Right lung (tissue), 5 donors: ENCODE data around the gene ATRIP. TPM values are rescaled to one million over a fixed set of nuclear protein-coding genes. Genes with fewer than 3 reads are reported as not detected.

Experiments
- DNase-seq, 2 donors: peaks; one replicate each; pipeline ENCODE4 v3.0.0-alpha.2; 2013
- polyA plus RNA-seq, 5 donors: library from polyadenylated mRNA; unstranded; fragments of 120-200 nt; gene quantifications; one replicate each; pipeline versions ENCODE4 v1.2.1 to v1.2.3, GENCODE V29; 2013; ENCODE audit warnings: inconsistent platforms in 1 of 5, low replicate concordance in 1 of 5; ENCODE audit not compliant: insufficient read length in 5 of 5, insufficient read depth in 1 of 5

Gene ATRIP
- polyA plus RNA-seq, 5 donors = 10.7 to 14.0 (median 12.8) TPM

DNA sequence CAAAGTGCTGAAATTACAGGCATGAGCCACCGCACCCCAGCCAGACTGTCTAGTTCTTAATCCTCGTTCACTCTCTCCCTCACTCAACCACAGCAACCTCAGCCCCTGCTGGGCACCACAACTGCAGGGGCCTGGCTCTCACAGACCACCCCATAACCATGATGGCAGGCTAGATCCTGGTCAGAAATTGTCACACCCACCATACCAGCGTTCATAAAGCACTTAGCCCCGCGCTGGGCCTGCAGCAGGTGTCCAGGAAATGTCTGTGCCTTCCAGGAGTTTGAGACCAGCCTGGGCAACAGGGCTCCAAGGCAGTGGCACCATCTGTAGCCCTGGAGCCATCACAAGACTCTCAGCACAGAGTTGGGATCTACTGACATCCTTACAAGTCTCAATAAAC is 55.6 kb downstream of the ATRIP start:
- DNase-seq = no peak

DNA sequence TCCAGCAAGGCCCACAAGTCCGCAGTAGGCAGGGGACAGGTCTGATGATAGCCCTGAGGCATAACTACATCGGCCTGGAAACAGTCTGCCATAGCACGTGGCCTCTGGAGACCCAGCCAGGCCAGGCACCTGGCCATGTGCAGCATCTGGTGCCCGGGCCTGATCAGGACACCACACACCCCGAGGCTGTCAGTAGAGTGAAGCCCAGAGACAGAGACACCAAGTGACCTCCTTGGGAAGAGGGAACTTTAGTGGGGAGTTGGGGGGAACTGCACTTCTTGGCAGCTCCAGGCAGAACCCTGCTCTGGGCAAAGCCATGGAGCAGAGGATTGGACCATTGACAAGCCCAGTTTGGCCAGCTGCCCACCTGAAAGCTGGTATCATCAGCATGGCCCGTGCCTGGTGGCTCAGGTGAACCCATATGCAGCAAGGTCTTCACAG is 56.2 kb downstream of the ATRIP start:
- no peak for DNase-seq

DNA sequence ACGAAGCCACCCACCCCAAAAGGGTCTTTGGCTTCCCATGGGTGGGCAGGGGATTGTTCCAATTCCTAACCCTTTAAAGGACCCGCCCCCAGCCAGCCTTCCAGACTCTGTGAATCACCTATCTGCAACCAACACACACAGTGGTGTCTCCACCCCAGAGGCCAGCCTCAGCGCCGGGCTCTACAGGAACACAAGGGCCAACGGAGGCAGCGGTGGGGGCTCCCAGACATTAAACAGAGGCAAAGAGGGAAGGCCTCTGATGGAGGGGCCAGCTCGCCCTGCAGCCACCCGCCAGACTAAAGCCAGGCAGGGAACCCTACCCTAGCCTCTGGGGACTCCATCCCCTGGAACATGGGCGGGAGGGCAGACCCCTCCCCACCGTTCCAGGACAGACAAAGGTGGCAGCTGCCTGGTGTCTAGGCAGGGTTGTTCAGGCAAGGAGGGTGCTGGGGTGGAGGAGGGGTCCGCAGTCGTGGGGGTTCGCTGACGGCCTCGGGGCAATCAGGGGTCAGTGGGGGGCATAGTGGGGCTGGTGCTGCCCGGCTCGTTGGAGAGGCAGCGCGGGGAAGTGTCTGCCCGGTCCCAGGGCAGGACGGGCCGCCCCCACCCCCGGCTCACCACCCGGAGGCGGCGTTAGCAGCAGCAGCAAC is 57.0 kb downstream of the ATRIP start:
- peak in 1 of 2 donors; percentile 11 for DNase-seq

DNA sequence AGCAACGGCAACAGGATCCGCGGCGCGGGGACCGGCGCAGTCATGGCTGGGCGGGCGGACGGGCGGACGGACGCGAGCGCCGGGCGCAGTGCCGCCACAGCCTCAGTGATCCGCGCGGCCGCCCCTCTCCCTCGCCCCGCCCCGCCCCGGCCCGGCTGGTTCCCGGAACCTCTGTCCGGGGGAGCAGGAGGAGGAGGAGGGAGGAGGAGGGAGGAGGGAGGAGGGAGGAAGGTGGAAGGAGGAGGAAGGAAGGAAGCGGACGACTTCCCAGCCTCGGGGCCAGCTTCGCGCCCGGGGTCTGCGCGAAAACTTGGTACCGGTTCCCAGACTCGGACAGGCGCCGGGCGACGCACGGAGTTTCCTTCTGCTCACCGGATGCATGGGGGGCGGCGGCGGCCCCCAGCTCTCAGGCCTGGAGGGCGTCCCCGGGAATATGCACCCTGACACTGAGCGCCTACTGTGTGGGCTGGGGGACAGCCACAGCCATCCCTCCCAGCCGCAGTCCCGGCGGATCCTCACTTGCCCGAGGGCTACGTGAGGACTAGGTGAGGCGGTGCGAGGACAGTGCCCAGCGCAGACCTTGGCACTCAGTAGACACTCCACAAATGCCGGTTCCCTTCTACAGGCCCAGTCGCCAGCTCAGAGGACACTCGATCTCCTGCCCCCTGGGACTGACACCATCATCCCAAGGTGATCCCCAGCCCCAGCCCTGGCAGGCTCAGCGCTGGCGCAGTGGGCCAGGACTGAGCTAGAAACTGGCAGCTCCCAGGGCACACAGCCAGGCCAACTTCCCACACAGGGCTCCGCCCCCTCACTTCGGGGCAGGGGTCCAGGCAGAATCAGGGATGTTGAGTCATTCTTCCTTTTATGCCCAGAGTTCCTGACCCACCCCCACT is 57.8 kb downstream of the ATRIP start, which contains the start of gene SHISA5:
SHISA5 (minus strand) TSS at position 124 of the 896 bp plus-strand sequence; CDS start at position 44, 80 bp downstream.
- DNase-seq = peak; percentile 63 to 73

DNA sequence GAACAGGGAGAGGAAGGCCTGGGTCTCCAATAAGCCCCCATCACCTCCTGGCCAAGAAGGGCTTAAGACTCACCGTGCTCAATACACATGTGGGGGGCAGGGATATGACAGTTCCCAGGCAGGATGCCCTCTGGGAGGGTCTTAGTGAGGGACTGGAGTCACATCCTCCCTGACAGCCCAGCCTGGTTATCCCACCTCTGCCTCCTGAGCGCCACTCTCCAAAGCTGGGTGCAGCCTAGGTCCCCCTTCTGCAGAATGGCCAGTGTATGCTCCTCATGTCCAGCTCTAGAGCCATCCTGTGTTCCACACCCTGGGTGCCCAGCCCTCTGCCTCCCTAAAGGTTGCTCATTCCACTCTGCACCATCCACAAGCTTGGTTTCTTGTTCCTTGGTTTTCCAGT is 58.6 kb downstream of the ATRIP start:
- DNase-seq = no peak

DNA sequence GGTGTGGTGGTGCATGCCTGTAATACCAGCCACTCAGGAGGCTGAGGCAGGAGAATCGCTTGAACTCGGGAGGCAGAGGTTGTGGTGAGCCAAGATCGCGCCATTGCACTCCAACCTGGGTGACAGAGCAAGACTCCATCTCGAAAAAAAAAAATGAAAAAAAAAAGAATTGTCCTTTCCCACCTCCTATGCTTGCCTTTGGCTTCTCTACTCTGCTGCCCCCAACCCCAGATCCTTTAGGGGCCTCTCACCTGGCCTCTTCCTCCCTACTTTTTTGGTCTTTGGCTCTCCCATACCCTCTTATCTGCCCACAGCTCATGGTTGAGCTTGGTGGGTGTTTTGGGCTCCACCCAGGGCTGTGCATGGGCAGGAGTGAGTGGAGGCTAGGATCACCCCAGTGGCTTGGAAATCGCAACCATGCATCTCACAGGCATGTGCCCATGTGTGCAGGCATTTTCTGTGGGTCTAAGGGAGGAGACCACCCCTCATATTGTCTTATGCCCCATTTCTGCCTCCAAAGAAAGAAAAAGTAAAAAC is 59.5 kb downstream of the ATRIP start:
- no peak for DNase-seq

DNA sequence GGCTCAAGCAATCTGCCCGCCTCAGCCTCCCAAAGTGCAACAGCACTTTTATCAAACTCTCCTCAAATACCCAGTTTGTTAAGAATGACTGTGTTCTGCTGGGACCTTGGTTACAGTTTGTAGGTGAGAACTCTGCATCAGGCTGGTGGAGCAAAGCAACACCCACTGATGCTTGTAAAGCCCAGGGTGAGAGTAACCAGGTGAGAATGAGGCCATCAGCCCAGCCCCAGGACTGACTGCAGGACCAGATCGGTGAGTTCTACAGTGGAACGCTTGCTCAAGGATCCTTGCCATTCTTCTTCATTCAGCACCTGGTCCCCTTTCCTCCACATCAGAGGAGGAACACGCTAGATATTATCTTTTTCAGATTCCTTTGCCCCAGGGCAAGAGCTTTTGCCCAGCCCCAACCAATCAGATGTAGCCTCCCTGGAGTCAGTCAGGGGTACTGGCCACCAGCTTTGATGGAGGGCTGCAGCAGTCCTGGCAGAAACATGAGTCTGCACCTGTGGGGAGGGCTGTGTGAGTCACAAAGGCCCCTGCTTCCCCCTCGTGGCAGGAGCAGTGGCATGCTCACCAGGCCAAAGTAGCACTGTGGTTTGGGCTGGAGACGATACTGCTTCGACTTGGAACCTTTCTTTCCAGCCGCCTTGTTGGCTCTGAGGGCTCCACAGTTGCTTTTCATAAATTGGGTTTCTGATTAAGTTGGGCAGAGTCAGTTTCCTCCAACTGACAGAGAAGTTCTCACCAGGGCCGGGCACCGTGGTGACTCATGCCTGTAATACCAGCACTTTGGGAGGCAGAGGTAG is 60.9 kb downstream of the ATRIP start:
- DNase-seq = peak in 1 of 2 donors; percentile 14

DNA sequence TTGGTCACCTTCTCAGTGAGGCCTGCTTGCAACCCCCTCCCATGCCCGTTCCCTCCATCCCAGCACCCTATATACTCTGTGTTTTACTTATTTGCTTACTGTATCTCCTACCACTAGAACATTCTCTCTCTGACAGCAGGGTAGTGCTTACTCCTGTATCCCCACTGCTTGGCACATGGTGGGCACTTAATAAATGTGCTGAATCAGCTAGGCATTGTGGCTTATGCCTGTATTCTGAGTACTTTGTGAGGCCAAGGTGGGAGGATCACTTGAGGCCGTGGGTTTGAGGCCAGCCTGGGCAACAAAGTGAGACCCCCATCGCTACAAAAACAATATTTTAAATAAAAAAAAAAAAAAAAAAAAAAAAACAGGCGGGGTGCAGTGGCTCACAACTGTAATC is 65.0 kb downstream of the ATRIP start:
- DNase-seq = no peak

DNA sequence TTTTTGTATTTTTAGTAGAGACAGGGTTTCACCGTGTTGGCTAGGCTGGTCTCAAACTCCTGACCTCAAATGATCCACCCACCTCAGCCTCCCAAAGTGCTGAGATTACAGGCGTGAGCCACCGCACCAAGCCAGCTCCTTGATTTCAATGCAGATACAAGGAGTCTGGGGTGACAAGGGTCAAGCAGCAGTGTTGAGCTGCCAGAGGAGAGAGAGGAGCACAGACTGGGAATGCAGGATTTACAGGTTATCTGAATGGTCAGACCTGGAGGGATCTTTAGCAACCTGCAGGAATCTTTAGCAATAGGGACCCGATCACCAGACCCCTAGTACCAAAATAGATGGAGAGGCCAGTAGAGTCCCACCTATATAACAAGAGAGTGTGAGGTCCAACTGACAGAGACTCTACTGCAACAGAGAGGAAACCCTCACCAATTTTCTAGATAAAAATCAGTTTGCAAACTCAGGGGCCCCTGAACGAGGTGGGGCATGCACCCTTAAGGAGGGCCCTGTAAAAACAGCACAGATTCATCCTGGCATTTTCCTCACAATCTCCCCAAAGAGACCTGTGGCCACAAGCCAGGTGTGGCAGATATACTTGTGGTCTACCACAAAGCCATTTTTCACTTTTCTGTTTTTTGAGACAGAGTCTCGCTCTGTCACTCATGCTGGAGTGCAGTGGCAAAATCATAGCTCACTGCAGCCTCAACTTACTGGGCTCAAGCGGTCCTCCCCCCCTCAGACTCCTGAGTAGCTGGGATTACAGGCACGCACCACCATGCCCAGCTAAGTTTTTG is 68.1 kb downstream of the ATRIP start:
- DNase-seq = no peak

Other genes with a start within 250 kb of the ATRIP start
- gene CAMP, start 223.2 kb upstream of the ATRIP start, polyA plus RNA-seq = 1 to 10 TPM in 4 of 5 donors, under 1 TPM in 1; 0.79 to 2.2 (median 1.6) TPM
- 10 to 100 TPM; 12.9 to 20.1 (median 16.9) TPM for gene ZNF589, start 205.6 kb upstream of the ATRIP start, polyA plus RNA-seq
- gene NME6, start 145.4 kb upstream of the ATRIP start, polyA plus RNA-seq = 10 to 100 TPM; 23.9 to 33.1 (median 28.4) TPM
- not detected for gene SPINK8, start 113.1 kb upstream of the ATRIP start, polyA plus RNA-seq
- gene FBXW12, start 74.5 kb upstream of the ATRIP start, polyA plus RNA-seq = under 1 TPM; 0.29 to 0.46 (median 0.34) TPM
- gene PLXNB1, start 16.7 kb upstream of the ATRIP start, polyA plus RNA-seq = 100 to 1,000 TPM in 3 of 5 donors, 10 to 100 TPM in 2; 77.3 to 119 (median 107) TPM
- 10 to 100 TPM; 14.3 to 16.4 (median 14.7) TPM for gene CCDC51, start 6.6 kb upstream of the ATRIP start, polyA plus RNA-seq
- gene TMA7, start 6.5 kb upstream of the ATRIP start, polyA plus RNA-seq = 100 to 1,000 TPM; 254 to 310 (median 266) TPM
- gene SHISA5, start 57.4 kb downstream of the ATRIP start, polyA plus RNA-seq = 100 to 1,000 TPM in 3 of 5 donors, 10 to 100 TPM in 2; 88.9 to 126 (median 102) TPM
- gene PFKFB4, start 110.1 kb downstream of the ATRIP start, polyA plus RNA-seq = 10 to 100 TPM in 1 of 5 donors, 1 to 10 TPM in 4; 5.5 to 10.9 (median 7.5) TPM
- gene UCN2, start 117.0 kb downstream of the ATRIP start, polyA plus RNA-seq = under 1 TPM in 3 of 5 donors, not detected in 2; 0.17 to 0.33 (median 0.22) TPM
- 10 to 100 TPM in 2 of 5 donors, 1 to 10 TPM in 3; 4.4 to 12.9 (median 9.3) TPM for gene COL7A1, start 148.6 kb downstream of the ATRIP start, polyA plus RNA-seq
- 100 to 1,000 TPM; 141 to 169 (median 147) TPM for gene UQCRC1, start 162.9 kb downstream of the ATRIP start, polyA plus RNA-seq
- under 1 TPM in 1 of 5 donors, not detected in 4; 0.24 TPM for gene TMEM89, start 175.0 kb downstream of the ATRIP start, polyA plus RNA-seq
- gene SLC26A6, start 188.7 kb downstream of the ATRIP start, polyA plus RNA-seq = 10 to 100 TPM; 11.5 to 17.7 (median 16.7) TPM
- 1 to 10 TPM in 1 of 5 donors, under 1 TPM in 4; 0.56 to 1.5 (median 0.99) TPM for gene CELSR3, start 216.1 kb downstream of the ATRIP start, polyA plus RNA-seq
- 10 to 100 TPM; 13.0 to 21.2 (median 18.4) TPM for gene NCKIPSD, start 239.2 kb downstream of the ATRIP start, polyA plus RNA-seq